SK-N-SH treated with all-trans-retinoic acid at 6 μM for 48 hours (cell line): ENCODE results near the gene TRAPPC1.

Experiments used
- ISL1 ChIP-seq: fragments of 250-450 bp; sonication (Bioruptor Pico); IDR thresholded peaks from 2 replicates; pipeline ENCODE4 v2.1.2; 2022; ENCODE audit warnings: mild to moderate bottlenecking, moderate library complexity
- OSR1 ChIP-seq: fragments of 250-450 bp; sonication (Bioruptor Pico); IDR thresholded peaks from 2 replicates; pipeline ENCODE4 v1.8.0; 2022; ENCODE audit warnings: moderate library complexity, mild to moderate bottlenecking, inconsistent platforms
- PATZ1 ChIP-seq: fragments of 250-450 bp; sonication (Bioruptor Pico); IDR thresholded peaks from 2 replicates; pipeline ENCODE4 v1.8.0; 2020; ENCODE audit warnings: mild to moderate bottlenecking, moderate library complexity, borderline replicate concordance
- PPARA ChIP-seq: fragments of 250-450 bp; sonication (Bioruptor Pico); IDR thresholded peaks from 2 replicates; pipeline ENCODE4 v1.5.0; 2020; ENCODE audit warnings: mild to moderate bottlenecking, borderline replicate concordance
- RARB ChIP-seq: fragments of 250-450 bp; sonication (Bioruptor Pico); IDR thresholded peaks from 2 replicates; pipeline ENCODE4 v1.8.0; 2021; ENCODE audit warnings: mild to moderate bottlenecking, moderate library complexity
- TOX ChIP-seq: fragments of 250-450 bp; sonication (Bioruptor Pico); IDR thresholded peaks from 2 replicates; pipeline ENCODE4 v1.8.0; 2021; ENCODE audit warnings: mild to moderate bottlenecking, moderate library complexity, borderline replicate concordance
- ZFP3 ChIP-seq: fragments of 250-450 bp; sonication (Bioruptor Pico); IDR thresholded peaks from 2 replicates; pipeline ENCODE4 v1.5.0; 2020; ENCODE audit warnings: mild to moderate bottlenecking, moderate library complexity
- ZNF8 ChIP-seq: fragments of 450-650 bp; formaldehyde crosslinking; IDR thresholded peaks from 2 replicates; pipeline ENCODE4 v1.5.0; 2020; ENCODE audit warnings: mild to moderate bottlenecking, moderate library complexity

GRCh38 chr17:7956228-7956965 is 24.7 kb upstream of the TRAPPC1 start:
- TF ChIP-seq PATZ1 (CRISPR knock-in tag) (no peak), TOX (CRISPR knock-in tag) (no peak), ZFP3 (CRISPR knock-in tag) (no peak), RARB (CRISPR knock-in tag) (no peak), OSR1 (CRISPR knock-in tag) (no peak), ZNF8 (CRISPR knock-in tag) (no peak), ISL1 (CRISPR knock-in tag) (no peak), PPARA (no peak)
